CD4-positive, alpha-beta T cell treated with Interferon gamma for 1 hour (primary cell): ENCODE data around the gene PRR36.

ENCODE experiments used
- DNase-seq: peaks from one replicate; pipeline ENCODE4 v3.0.0-alpha.2; 2020

The PRR36 gene

DNA sequence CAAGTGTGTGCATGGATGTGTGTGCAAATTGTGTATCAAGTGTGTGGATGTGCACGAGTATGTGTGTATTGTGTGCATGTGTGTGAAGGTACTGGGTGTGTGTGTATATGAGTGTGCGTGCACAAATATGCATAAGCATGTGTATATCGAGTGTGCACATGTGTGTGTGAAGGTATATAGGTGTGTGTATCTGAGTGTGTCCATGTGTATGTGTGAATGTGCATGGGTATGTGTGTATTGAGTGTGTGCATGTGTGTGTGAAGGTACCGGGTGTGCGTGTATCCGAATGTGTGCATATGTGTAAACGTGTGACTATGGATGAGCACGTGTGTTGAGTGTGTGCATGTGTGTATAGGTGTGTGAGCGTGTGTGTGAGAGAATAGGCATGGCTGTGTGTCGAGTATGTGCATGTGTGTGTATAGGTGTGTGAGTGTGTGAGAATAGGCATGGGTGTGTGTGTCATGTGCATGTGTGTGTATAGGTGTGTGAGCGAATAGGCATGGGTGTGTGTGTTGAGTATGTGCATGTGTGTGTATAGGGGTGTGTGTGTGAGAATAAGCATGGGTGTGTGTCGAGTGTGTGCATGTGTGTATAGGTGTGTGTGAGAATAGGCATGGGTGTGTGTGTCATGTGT, 31.4 kb downstream of the PRR36 start:
- DNase-seq, result no peak

DNA sequence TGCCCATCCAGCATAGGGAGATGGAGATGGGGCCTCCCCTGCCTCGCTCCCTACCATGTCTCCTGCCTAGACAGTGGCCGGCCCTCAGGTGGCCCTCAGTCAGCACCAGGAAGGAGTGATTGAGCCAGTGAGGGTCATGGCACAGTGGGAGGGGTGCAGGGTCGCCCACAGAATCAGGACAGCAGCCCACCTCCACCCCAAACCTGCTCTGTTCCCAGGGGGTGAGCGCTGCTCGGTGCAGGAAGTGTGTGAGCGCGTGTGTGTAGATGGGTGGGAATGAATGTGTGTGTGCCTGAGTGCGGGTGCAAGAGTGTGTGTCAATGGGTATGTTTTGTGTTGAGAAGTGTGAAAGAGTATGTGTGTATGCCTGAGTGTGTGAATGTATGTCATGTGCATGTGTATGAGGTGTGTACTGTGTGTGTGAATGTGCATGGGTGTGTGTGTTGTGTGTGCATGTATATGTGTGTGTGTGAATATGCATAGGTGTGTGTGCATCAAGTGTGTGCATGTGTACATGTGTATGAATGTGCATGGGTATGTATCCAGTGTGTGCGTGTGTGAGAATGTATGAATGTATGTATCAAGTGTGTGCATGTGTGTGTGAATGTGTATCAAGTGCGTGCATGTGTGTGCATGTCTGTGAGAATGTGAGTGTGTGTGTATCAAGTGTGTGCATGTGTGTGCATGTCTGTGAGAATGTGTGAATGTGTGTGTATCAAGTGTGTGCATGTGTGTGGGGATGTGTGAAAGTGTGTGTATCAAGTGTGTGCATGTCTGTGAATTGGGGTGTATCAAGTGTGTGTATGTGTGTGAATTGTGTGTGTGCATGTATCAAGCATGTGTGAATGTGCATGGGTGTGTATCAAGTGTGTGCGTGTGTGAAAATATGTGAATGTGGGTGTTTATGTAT, 32.2 kb downstream of the PRR36 start:
- DNase-seq, result no peak

DNA sequence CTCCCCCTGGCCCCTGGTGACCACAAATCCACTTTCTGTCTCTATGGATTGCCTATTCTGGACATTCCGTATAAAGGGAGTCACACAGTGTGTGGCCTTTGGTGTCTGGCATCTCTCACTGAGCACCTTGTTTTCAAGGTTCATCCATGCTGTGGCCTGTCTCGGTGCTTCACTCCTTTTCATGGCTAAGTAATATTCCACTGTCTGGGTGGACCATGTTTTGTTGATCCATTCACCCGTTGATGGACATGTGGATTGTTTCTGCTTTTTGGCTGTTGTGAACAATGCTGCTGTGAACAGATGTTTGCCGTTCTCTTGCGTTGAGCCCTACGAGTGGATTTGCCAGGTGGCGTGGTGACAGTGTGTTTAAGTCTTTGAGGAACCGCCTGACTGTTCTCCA, 33.6 kb downstream of the PRR36 start:
- no peak for DNase-seq

DNA sequence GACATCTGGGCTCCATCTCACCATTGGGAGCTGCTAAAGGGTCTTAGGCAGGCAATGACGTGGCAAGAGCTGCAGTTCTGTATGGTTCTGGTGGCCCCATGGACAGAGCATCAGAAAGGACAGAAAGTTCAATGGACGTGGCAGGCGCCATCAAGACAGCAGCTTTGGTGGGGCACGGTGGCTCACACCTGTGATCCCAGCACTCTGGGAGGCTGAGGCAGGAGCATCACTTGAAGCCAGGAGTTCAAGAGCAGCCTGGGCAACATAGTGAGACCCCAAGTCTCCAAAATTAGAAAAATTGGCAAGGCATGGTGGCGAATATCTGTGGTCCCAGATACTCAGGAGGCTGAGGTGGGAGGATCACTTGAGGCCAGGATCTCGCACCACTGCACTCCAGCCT, 34.7 kb downstream of the PRR36 start:
- DNase-seq, result no peak

DNA sequence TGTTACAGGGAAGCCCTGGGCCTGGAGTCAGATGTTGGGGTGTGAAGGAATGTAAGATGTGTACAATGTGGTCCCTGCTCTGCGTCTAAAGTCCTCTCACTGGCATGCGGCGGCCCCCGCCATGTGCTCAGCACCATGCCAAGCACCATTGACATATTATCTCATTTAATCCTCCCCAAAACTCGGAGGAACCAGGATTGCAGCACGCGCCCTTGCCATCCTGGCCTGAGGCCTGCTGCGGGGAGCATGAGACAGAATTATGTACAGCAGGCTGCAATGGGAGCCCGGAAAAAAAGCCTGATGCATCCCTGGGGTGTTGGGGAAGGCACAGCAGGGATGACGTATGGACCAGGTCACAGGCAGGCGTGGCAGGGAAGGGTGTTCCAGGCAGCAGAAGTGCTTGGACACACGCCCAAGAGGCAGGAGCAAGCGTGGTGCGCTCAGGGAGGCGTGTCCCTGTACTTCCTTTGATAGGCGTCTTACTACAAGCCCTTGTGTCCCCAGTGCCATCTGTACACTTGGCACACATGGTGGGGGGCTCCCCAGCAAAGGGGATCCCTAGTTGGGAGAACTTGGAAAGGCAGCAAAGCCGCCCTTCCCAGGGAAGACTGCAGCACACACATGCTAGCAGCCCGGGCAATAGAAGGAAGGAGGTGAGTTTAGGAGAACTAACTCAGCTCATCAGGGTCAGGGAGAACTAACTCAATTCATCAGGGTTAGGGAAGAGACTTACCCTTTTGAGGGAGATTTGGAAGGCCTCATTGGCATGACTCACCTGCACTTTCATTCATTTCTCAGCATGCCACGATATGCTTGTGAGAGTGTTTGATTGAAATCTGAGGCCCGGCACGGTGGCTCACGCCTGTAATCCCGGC, 40.7 kb downstream of the PRR36 start:
- DNase-seq, result no peak

DNA sequence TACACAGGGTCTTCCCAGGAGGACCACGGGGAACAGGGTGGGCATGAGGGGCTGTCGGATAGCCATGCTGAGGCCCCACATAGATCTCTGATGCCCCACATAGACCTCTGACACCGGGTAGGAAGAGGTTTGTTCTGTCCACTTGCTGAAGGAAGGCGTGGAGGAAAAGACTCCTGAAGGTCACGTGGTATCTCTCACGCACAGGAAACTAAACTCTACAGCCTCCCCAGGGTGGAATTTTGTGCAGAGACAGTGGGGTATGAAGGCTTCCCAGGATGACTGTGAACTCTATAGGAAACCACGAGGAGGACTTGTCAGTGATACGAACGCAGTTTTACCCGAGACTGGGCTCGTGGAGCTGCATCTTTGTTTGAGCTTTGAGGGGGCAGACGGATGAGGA, 41.4 kb downstream of the PRR36 start:
- DNase-seq, result no peak

DNA sequence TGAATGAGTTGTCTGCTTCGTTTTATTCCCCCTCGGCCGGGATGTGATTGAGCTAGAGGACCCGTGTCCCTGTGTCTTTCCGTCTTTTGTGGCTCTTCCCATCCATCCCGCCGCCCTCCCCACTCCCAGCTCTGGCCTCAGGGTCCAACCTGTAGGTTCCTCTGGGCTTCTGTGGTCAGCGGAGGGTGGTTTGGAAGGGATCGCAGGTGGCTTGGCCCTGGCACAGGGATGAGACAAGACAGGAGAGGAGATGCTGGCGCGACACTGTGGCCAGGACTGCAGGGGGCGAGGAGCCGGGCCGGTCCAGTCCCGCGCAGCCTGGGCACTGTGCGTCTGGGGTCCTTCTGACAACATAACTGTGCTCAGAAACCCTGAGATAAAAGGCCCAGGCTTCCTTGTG, 42.2 kb downstream of the PRR36 start:
- DNase-seq, result no peak

DNA sequence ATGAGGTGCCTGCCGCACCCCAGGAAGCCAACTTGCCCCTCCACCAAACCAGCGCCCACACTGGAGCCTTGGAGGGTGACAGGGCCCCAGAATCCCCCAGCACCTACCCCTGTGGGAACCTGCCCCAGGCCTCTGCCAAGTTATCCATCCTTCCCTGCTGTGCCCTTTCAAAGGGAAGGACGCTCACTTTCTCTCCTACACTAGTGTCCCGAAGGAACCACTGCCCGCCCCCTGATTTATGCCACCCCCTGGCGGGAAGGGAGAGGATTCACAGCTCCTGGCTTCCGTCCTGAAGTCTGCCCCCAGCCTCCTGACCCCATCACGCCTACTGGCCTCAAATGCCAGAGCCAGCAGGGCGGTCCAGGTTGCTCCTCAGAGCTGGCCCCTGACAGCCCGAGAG, 42.7 kb downstream of the PRR36 start:
- no peak for DNase-seq

DNA sequence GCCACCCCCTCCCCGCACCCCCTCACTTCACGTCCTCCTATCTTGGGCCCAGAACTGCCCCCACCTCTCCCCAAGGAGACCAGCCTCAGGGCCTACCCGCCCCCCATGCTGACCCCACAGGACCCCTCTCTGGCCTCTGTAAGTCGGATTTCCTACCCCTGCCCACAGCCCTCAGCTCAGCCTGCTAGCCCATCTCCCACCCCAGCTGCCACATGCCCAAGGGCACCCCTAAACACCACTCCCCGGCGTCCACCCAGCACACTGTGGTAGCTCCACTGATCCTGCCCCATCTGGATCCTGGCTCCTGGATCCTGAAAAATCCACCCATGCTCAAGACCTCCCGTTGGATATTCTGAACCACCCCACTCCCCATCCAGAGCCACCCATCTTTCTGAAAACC, 43.4 kb downstream of the PRR36 start:
- DNase-seq, result no peak

DNA sequence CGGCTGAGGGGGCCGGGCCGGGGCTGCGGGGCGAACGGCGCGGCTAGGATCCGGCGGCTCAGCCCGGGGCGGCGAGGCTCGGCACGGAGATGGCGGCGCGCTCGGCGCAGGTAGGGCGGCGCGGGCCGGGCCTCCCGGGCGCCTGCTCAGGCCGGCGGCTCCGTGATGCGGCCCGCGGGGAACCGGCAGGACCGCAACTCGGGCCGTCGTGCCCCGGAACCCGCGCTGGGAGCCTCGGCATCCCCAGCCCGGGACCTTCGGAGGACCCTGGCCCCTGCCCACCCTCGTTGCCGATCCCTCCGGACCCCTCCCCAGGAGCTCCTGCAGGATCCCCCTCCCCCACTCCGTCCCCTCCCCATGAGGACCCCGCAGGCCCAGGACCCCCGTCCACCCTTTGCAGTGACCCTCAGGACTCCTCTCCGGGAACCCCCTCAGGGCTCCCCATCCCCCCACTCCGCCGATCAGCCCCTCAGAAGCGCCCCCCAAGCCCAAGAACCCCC, 43.9 kb downstream of the PRR36 start:
- no peak for DNase-seq

DNA sequence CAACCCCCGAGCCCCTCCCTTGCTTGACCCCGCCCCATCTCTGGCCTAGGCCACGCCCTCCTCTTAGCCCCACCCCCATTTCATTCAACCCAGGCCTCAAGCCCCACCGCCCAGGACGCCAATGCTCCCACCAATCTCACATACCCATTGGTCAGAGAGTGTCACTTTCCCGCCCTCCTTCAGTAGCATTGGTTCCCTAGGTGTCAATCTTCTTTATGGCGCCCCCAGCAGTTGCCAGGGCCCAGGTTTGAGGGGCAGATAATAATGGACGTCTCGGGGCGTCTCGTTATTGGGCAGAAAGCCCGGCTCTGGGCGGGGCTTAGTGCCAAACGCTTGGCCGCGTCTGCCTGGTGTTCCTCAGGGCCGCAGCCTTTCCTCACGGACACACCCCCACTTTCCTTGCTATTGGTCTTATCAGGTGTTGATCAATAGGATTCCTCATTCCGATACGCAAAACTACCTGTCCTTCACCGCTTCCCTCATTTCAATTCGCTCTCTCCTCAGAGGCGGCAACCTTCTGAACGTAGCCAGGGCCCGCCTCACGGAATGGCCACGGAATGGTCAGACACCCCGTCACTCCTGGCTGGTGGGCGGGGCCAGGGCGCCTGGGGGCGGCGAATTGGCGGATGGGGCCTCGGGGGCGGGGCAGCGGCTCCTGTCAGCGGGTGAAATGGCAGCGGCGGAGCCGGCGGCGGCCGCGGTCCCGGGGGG, 44.5 kb downstream of the PRR36 start, which contains the start of gene EVI5L:
Gene EVI5L, plus strand, starts transcription at position 658 of the 711 bp plus-strand sequence. CDS start 16,325 bp downstream, outside the sequence.
- peak; percentile 100 for DNase-seq

DNA sequence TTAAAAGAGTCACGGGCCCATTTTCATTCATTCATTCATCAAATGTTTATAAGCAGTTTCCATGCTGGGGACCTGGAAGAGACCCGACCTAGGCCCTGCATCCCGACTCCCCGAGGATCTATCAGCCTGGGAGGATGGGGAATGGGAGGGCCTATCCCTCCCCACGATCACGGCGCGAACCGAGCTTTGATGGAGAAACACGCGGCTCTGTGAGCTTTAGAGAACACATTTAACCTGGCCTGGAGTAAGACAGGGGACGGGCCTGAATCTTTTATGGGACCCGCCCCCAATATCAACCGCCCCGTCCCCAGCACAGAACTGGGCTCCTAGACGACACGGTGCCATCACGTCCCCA, 45.0 kb downstream of the PRR36 start:
- DNase-seq, result no peak

DNA sequence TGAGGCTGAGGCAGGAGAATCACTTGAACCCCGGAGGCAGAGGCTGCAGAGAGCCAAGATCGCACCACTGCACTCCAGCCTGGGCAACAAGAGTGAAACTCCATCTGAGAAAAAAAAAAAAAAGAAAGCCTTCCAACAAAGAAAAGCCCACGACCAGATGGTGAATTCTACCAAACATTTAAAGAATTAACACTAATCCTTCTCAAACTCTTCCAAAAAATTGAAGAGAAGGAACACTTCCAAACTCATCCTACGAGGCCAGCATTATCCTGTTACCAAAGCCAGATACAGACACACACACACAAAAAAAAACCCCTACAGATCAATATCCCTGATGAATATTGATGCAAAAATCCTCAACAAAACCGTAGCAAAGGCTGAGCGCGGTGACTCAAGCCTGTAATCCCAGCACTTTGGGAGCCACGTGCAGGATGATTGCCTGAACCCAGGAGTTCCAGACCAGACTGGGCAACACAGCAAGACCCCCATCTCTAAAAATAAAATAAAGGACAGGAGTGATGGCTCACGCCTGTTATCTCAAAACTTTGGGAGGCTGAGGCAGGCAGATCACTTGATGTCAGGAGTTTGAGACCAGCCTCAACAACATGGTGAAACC, 50.4 kb downstream of the PRR36 start:
- DNase-seq, result no peak

DNA sequence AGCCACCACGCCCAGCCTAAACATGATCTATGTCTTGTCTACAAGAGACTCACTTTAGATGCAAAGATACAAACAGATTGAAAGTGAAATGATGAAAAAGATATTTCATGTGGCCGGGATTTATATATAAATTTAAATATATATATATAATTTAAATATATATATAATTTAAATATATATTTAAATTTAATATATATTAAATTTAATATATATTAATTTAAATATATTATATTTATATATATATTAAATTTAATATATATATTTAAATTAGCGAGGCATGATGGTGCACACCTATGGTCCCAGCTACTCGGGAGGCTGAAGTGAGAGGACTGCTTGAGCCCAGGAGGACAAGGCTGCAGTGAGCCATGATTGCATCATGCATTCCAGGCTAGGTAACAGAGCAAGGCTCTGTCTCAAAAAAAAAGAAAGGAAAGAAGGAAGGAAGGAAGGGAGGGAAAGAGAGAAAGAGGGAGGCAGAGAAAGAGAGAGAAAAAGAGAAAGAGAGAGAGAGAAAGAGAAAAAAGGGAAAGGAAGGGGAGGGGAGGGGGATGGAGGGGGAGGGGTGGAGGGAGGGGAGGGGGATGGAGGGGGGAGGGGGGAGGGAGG, 51.2 kb downstream of the PRR36 start:
- no peak for DNase-seq

DNA sequence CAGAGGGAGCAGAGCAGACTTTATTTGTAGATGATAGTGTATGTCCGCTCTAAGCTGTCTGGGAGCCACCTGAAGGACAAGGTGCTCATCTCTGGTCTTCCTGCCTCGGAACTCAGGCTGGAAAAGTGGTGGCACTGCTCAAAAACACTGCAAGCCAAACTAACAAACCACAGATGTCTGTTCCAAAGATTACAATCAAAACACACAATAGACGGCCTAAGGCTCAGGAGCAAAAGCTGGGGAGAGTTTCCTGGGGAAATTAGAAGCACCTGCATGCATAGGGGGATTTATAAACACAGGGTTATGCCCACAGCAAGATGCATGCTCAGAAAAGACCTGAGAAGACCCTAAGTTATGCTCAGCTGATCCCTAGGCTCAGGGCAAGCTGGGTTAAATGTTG, 53.6 kb downstream of the PRR36 start:
- DNase-seq, result no peak

DNA sequence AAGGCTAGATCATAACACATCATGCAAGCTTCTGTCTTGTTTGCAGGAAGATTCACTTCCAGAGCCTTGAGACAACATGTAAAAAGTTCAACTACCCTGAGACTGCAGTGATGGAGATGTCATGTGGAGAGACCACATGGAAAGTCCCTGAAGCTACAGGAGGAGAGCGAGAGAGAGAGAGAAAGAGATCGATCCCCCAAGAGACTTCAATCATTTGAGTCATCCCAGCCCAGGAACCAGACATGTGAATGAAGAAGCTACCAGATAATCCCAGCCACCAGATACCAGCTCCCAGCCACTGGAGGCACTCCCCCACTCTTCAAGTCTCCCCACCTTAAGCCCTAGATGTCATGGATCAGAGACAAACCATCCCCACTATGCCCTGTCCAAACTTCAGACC, 54.9 kb downstream of the PRR36 start:
- no peak for DNase-seq

DNA sequence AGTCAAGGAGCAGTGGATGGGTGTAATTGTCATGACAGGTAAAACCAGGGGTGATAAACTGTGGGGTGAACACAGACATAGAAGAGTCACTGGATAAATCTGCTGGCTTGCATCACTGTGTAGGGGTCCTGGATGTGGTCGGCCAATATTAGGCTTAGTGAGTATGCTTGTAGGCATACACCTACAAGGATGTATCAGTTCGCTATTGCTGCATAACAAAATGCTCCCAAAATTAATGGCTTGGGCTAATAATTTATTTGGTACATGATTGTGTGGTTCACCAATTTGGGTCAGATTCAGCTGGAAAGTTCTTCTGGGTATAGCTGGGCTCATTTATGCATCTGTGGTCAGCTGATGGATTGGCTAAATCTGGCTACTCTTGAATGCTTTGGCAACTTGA, 55.4 kb downstream of the PRR36 start:
- DNase-seq, result no peak
